ENCODE measurements around the gene MPO.

Gene MPO, protein sequence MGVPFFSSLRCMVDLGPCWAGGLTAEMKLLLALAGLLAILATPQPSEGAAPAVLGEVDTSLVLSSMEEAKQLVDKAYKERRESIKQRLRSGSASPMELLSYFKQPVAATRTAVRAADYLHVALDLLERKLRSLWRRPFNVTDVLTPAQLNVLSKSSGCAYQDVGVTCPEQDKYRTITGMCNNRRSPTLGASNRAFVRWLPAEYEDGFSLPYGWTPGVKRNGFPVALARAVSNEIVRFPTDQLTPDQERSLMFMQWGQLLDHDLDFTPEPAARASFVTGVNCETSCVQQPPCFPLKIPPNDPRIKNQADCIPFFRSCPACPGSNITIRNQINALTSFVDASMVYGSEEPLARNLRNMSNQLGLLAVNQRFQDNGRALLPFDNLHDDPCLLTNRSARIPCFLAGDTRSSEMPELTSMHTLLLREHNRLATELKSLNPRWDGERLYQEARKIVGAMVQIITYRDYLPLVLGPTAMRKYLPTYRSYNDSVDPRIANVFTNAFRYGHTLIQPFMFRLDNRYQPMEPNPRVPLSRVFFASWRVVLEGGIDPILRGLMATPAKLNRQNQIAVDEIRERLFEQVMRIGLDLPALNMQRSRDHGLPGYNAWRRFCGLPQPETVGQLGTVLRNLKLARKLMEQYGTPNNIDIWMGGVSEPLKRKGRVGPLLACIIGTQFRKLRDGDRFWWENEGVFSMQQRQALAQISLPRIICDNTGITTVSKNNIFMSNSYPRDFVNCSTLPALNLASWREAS

DNA sequence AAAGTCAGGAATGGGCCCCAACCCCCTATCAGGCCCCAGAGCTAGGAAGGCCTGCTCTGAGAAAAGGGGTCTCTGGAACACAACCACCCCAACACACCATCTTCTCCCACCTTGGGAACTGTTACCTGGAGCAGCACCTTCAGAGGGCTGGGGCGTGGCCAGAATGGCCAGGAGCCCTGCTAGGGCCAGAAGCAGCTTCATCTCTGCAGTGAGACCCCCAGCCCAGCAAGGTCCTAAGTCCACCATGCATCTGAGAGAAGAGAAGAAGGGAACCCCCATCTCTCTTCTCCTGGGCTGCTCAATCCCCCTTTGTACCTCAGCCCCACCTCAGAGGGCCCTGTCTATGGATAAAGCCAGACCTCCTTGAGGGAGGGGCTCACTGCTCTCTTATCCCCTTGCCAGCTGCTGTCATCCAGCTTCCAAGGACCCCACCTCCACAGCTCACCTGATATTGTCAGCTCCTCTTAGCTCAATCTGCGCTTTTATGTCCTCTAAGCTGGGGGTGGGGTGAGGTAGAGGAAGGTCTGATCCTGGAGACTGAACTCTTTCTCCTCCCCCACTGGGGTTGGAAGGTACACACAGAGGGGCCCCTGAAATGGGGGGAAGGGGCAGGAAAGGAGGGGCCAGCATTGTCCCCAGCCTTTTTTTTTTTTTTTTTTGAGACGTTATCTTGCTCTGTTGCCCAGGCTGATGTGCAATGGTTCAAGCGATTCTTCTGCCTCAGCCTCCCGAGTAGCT lies at the start of gene MPO:
MPO (minus strand) TSS at position 456 of the 738 bp plus-strand sequence; CDS start at position 279, 177 bp downstream.
- DNase-seq (ENCODE audit: low read depth) = no peak

DNA sequence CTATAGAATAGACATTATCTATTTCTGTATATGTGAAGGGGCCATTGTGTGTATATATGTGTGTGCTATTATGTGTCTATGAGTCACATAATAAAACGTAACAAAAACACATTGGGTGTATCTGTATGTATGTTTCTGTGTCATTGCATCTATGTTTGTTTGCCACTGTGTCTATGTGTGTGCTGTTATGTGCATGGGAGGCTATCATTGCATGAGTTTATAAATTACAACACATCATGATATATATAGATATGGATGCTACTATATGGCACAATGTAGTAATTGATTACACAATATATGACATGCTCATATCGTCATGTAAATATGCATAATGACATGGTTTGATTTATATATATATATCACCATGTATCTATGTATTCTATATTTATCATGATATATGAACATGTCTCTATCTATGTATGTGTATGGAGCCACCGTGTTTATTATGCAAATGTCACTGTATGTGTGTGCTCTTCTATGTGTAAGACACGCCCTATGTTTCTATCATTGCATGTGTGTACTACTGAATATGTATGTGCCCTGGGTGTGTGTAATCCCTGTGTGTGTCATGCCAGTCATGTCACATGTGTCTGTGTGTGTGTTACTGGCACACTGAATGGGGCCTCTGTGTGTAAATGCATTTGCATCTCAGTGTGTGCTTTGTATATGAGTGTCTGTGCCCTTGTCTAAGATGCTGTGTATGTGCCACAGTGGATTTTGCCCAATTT lies 49.2 kb upstream of the MPO start:
- no peak for DNase-seq (ENCODE audit: low read depth)

DNA sequence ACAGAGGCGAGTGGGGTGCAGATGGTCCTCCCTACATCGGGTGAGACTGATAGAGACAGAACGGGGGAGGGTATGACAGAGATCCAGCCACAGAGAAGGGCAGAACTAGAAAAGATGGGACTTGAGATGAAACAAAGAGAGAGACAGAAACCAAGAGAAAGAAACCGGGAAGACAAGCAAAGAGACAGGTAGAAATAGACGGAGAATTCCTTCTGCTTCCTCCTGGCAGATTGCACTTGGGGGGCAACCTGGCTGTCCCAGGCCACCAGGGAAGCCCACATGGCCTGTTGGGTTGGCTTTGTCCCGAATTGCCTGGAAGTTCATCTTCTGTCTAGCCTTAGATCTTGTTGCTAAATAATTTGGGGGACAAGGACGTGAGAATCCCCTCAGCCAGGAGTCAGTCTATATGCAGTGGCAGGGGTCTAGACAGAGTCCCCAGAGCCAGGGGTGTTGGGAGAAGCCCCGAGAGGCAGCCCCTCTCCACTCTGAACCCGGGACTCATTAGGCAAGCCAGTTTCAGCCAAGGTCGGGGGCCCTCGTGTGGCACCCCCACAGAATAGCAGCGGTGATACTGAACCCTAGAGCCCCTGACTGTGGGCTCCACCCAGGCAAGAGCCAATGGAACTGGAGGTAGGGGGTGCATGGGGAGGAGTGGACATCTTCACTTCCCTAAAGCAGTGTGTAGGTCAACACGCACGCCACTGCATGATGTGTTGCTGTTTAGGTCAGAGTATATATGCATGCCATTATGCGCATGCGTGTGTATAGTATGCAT lies 48.5 kb upstream of the MPO start:
- no peak for DNase-seq (ENCODE audit: low read depth)

DNA sequence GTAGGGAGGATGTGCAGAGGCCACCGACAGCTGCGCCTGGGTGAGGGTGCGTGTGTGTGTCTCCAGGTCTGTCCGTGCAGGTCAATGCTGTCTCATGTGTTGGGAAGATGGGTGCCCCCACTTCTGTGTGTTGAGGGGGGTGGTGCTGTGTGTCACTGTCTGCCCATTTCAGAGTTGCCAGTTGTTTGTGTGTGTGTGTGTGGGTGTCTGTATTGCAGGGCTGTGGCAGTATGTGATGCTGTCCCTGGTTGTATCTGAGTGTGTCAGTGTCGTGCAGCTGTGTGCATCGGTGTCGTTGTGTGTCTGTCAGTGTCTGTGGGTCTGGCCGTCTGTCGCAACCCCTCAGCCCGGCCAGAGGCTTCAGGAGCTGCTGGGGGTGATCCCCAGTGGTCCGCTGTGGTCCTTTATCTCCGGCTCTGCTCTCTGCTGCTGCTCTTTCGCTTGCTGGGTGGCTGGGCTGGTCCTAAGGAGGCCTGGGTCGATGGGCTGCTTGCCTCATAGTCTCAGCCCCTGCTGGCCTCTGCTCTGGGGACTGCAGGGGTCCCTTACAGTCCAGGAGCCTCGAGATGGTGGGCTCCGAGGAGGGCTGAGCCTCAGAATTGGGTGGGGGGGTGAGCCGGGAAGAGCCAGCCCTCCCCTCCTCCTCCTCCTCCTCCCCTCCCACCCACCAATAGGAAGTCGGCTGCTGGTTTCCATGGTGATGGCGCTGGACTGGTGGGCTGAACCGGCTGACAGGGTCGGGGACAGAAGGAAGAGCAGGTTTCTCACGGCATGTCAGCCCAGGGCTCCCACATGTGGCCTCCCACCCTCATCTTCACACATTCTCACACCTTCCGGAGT lies 47.7 kb upstream of the MPO start, which contains the start of gene TSPOAP1:
TSPOAP1 (minus strand) TSS at position 601 of the 840 bp plus-strand sequence. CDS start 875 bp downstream, outside the sequence.
- DNase-seq (ENCODE audit: low read depth) = no peak

DNA sequence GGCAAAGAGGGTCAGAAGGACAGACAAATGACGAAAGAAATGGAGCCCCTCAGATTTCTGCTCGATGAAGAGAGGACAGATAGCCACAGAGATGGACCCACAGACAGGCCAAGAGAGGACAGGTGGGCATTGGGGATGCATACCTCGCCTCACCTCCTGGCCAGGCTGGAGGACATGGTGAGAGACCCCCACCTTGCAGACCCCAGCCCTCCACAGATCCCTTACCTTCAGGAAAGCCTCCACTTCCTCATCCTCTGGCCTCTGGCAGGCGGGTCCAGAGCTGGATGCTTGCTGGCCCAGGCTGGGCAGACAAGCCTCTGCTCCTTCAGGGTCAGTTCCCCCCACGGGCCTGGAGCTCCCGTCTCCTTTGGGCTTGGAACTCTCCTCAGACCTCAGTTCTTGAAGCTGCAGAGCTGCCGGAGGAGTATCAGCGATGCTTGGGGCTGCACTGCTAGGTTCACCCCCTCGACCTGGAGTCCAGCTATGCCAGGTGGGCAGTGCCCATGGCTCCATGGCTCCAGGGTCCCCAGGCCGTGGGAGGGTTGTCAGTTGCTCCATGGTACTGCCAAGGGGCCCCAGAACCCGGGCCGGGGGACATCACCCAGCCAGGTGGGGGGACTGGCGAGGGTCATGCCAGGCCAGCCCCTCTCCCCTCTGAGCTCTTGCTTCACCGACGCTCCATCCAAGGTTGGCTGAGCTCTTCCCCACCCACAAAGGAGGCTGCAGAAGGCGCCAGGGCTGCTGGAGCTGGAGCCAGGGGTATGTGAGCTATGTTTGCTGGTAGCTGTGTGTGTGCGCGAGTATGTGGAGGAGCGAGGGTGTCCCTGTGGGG lies 46.8 kb upstream of the MPO start:
- DNase-seq (ENCODE audit: low read depth) = no peak

DNA sequence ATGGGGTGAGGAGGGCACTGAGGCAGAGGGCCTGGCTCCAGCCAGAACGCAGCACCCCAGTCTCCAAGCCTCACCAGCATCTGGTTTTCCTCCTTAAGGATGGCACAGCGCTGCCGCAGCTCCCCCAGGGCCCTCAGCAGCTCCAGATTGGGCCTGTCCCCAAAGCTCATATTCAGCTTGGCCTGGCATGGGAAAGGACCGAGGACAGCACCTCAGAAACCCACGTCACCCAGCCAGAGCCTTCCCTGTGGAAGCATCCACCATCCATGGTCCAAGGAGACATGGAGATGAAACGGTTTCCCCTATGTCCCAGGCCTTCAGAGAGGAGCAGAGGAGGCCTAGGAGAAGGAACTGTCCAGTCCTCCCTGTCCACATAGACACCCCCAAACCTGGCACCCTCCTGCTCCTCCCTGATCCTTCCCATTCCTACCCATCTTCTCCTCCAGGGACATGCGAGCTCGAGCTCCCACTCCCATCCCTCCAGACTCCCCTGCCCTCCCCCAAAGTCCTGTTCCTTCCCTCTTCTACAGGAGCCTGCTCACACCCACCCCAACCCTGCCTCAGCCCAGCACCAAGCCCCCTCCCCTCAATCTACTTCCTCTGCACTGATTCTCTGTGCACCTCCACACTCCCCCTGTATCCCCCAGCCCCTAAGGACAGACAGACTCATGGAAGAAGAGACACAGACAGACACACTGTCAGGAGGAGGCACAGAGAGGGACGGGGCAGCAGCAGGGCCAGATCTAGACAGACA lies 46.1 kb upstream of the MPO start:
- no peak for DNase-seq (ENCODE audit: low read depth)

DNA sequence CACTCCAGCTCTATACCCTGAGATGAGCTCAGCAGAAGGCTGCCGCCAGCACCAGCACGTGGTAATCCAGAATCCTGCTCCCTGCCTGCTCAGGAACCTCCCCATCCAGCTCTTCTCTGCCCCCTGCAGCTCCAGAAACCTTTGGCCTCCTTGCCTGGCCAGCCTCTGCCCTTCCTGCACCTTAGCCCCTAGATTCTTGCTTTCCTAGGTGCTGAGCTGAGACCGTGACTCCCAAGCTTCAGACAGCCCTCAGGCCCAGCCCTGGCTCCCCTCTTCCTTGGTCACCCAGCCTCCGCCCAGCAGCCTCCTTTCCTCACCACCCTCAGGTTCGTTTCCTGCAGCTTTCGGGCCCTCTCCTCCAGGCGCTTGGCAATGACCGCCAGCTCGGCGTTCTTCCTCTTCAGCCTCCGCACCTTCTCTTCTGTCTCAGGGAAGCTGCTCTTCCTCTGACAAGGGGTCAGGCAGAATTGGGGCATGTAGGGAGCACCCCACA lies 45.3 kb upstream of the MPO start:
- DNase-seq (ENCODE audit: low read depth) = no peak

DNA sequence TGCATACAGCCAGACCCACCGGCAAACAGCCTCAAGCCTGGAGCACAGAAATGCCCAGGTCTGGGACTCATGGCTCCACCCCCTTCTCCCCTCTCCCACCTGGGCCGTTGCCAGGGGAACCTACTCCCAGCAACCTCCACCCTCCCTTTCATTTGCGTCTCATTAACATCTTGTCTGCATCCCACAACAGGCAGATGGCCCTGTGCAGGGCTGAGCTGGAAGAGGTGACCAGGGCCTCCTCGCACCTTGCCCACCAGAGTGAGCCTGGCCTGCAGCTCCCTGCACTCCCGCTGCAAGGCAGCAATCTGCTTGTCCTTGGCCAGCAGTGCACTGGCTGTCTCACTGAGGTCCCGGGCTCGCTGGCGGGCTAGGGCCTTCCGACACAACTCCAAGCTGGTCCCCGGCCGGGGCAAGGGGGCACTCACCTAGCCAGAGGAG lies 44.6 kb upstream of the MPO start:
- no peak for DNase-seq (ENCODE audit: low read depth)

DNA sequence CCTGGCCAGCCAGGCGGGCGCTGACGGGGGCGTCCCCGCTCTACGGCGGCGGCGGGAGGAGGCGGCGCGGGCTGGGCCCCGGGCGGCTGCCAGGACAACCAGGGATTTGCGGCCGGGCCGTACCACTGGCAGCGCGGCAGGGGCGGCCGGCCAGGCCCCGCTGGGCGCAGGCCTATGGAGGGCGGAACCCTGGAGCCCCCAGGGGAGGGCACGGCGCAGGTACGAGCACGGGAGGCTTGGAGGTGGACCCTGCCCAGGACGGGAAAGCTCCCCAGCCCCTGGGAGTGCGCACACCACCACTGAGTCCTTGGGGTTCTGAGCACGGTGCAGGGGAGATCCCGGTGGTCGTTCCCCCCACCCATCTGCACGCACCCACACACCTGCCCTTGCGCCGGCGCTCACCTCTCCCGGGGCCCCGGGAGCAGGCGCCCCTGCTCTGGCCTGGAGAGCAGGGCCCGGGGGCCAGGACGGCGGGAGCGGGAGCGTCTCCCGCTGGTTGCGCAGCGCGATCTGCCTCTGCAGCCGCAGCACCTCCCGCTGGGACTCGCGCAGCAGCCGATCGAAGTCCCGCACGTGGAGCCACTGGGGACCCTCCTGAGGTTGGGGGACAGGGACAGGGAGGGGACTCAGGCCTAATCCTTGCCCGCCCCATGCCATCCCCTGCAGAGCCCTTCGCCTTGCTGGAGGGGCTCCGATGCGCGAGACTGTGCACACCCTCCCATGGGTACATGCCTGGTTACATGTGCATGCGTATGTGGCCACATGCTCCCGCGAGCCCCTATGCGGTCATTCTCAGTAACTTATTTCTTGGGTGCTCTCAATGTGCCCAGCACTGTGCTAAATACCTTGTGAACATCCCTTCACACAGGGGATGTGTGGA lies 43.9 kb upstream of the MPO start:
- DNase-seq (ENCODE audit: low read depth) = no peak

DNA sequence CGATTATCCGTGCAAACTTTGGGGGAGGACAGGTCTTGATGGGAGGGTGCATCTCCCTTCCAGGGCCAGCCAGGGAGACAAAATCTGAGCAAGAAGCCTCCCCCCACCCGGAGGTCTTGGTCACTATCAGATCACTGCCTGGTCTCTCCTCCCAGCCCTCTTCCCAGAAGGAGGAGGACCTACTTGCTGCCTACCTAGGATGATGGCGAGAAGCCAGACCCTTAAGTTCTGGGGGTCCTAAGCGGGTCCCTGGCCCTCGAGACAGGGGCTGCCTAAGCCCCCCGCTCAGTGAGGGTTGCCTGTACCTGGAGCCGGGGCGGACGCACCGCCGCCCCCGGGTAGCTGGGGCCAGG lies 43.3 kb upstream of the MPO start:
- DNase-seq (ENCODE audit: low read depth) = no peak

DNA sequence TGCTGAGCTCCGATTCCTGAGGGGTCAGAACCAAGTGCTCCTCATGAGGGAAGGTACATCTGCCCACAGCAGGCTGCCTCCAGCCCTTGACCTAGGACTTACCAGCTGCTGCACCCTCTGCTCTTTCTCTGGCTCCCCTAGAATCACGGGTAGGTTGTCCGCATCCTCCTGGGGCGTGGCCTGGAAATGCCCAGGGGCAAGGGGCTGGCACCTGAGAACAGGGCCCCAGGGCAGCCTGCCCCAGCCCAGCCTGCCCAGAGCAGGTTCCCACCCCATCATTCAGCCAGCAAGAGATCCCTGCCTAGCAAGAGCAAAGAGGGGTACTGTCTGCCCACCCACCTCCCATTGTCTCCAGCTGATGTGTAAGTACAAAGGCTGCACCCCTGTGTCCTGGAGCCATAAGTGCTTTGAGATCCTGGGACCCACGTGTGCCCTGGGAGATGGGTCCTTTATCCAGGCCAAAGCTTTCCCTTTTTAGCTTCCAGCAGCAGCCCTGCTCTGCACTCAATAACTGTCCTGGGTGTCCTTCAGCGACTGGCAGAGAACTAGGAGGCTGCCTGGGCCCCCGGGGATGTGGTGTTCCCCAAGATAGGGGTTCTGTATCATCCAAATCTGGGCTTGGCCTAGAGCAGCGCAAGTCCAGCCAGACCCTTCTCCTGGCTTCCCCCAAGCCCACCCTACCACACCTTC lies 42.8 kb upstream of the MPO start:
- no peak for DNase-seq (ENCODE audit: low read depth)

DNA sequence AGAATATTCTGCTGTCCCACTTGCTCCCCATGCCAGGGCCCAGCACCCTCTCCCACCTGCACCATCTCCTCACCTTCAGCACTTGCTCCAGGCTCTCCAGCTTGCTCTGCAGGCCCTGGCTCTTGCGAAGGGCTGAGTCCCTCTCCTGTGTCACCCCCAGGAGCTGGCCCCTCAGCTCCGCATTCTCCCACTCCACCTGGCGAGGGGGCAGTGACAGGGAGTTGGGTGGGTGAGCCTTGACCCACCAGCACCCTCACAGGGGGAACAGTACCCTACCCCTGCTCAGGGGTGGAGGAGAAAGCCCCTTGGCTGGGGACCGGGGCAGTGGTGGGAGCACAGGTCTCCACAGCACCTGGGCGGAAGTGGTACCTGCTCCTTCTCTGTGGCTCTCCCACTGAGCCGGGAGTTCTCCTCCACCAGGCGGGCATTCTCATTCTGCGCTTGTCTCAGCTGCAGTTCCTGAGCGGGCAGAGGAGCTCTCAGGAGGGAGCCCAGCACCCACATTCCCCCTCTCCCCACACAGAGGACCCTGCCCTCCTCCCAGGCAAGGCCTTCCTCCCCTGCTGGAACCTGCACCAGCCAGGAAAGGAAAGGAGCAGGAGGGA lies 41.9 kb upstream of the MPO start:
- DNase-seq (ENCODE audit: low read depth) = no peak

DNA sequence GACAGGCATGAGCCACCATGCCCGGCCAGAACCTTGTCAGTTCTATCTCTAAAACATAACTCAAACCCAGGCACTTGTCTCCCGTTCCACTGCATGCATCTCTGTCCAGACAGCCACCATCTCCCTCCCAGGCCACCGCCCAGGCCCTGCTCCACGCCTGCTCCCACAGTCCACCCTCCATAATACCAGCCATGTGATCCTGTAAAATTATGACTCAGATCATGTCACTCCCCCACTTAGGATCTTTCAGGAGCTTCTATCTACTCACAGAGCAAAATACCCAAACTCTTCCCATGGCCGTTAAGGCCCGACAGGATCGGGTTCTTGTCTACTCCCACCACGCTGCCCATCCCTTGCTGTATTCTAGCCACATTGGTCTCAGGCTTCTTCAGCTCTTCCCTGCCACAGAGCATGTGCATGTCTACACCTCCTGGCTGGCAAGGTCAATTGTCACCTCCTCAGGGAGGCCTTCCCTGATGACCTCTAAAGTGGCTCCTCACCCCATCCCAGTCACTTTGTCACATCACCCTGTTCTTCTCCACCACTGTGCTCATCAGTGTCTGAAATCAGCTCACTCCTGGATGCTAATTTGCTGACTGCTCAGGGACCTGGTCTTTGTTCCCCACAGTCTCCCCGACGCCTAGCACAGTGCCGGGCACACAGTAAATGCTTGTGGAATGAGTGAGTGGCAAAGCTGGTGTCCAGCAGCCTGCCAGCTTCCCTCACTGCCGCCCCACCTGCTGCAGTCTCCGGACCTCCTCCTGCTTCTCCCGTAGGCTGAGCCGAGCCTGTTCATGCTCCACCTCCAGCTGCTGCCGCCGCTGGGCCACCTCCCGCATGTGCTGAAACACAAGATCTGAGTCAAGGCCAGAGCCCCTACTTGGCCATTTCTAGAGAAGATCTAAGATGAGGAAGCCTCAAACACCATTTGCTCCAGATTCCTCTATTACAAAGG lies 41.1 kb upstream of the MPO start:
- no peak for DNase-seq (ENCODE audit: low read depth)

DNA sequence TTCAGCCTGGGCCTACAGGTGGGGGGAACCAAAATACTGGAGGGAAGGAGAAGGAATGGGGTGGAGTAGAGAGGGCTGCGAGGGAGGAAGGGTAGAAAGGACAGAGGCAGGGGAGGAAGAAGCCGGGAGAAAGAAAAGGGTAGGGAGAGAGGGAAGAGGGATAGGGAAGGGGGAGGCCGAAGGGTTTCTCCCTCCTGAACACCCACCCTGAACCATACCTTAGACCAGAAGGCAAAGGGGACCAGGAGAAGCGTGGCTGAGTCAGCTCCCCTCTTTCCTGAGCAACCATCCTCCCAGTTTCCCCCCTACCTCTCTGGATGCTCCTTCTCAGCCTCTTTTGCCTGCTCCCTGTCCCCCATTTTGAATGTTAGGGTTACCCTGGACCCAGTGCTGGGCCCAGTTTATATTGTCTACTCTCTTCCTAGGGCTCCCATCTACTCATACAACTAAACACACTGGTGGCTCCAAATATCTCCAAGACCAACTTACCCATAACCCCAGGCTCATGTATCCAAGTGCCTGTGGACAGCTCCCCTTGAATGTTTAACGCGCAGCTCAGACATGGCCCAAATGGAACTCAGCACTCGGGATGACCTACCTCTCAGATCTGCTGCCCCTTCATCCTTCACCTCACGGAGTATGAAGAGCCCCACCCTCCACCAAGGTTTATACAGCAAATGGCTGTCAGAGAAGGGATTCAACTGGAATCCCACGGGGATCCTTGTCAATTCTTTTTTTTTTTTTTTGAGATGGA lies 40.0 kb upstream of the MPO start:
- no peak for DNase-seq (ENCODE audit: low read depth)

Measured in GM04504 (cell line).